Neural cell (in vitro differentiated cells): ENCODE data around the gene INSIG2. TPM values are rescaled to one million over a fixed set of nuclear protein-coding genes. Genes with fewer than 3 reads are reported as not detected.

Source experiments
- H2AFZ ChIP-seq: fragments of 200-600, 300-800 bp; sonication (generic), shearing (Covaris generic); 2 replicates; pipeline ENCODE4 v1.6.0; 2014; ENCODE audit warnings: low read depth, mild to moderate bottlenecking, antibody characterized with exemption, low read length, moderate library complexity
- H3F3A ChIP-seq: fragments of 200-600 bp; shearing (Covaris generic); 2 replicates; pipeline ENCODE4 v1.6.1; 2016; ENCODE audit warnings: mild to moderate bottlenecking, moderate library complexity, mixed read lengths, antibody characterized with exemption, low read length; ENCODE audit not compliant: insufficient read depth, poor library complexity, severe bottlenecking
- H3K27ac ChIP-seq: fragments of 200-600, 300-800 bp; sonication (generic), shearing (Covaris generic); 2 replicates; pipeline ENCODE4 v1.5.1; 2014; ENCODE audit warnings: mild to moderate bottlenecking, low read length, moderate library complexity
- H3K27me3 ChIP-seq: fragments of 300-800, 200-600 bp; sonication (generic), shearing (Covaris generic); 2 replicates; pipeline ENCODE4 v1.6.0; 2014; ENCODE audit warnings: mild to moderate bottlenecking, low read depth, low read length, moderate library complexity; ENCODE audit not compliant: insufficient read depth
- H3K36me3 ChIP-seq: fragments of 300-800, 200-600 bp; sonication (generic), shearing (Covaris generic); 2 replicates; pipeline ENCODE4 v1.5.1; 2014; ENCODE audit warnings: mild to moderate bottlenecking, antibody characterized with exemption, low read length, moderate library complexity; ENCODE audit not compliant: insufficient read depth
- H3K4me2 ChIP-seq: fragments of 300-800, 200-600 bp; sonication (generic), shearing (Covaris generic); 2 replicates; pipeline ENCODE4 v1.6.0; 2014; ENCODE audit warnings: mild to moderate bottlenecking, low read length
- H3K4me3 ChIP-seq: fragments of 300-800, 200-600 bp; sonication (generic), shearing (Covaris generic); 2 replicates; pipeline ENCODE4 v1.5.1; 2014; ENCODE audit warnings: mild to moderate bottlenecking, low read length, moderate library complexity
- H3K79me2 ChIP-seq: fragments of 200-600 bp; shearing (Covaris generic); replicated peaks from 2 replicates; pipeline ENCODE4 v1.6.0; 2014; ENCODE audit warnings: mild to moderate bottlenecking, low read length, moderate library complexity; ENCODE audit not compliant: insufficient read depth
- H3K9ac ChIP-seq: fragments of 300-800, 200-600 bp; sonication (generic), shearing (Covaris generic); 2 replicates; pipeline ENCODE4 v1.6.1; 2016; ENCODE audit warnings: mild to moderate bottlenecking, low read length, mixed read lengths
- H3K9me2 ChIP-seq: fragments of 200-600 bp; shearing (Covaris generic); 2 replicates; pipeline ENCODE4 v1.6.1; 2016; ENCODE audit warnings: mild to moderate bottlenecking, low read length, mixed read lengths; ENCODE audit not compliant: insufficient read depth
- H3K9me3 ChIP-seq: fragments of 200-600, 300-800 bp; sonication (generic), shearing (Covaris generic); 2 replicates; pipeline ENCODE4 v1.6.1; 2016; ENCODE audit warnings: mild to moderate bottlenecking, mixed run types, low read length, moderate library complexity, mixed read lengths
- H4K20me1 ChIP-seq: fragments of 200-600 bp; shearing (Covaris generic); 2 replicates; pipeline ENCODE4 v1.6.1; 2016; ENCODE audit warnings: mild to moderate bottlenecking, mixed run types; ENCODE audit not compliant: insufficient read depth
- CTCF ChIP-seq: fragments of 450-650 bp; IDR thresholded peaks from 2 replicates; pipeline ENCODE4 v1.5.1; 2014; ENCODE audit warnings: antibody characterized with exemption, mild to moderate bottlenecking, moderate library complexity; ENCODE audit not compliant: poor library complexity, severe bottlenecking
- EP300 ChIP-seq: fragments of 450-650 bp; conservative IDR thresholded peaks from 2 replicates; pipeline ENCODE4 v1.6.1; 2014; ENCODE audit warnings: antibody characterized with exemption, mild to moderate bottlenecking, moderate library complexity; ENCODE audit not compliant: poor library complexity, severe bottlenecking
- EZH2 ChIP-seq: fragments of 200-600, 300-800 bp; shearing (Covaris generic), sonication (generic); IDR thresholded peaks from 2 replicates; pipeline ENCODE4 v1.6.1; 2014; ENCODE audit warnings: antibody characterized with exemption, low read length, borderline replicate concordance, mild to moderate bottlenecking; ENCODE audit not compliant: insufficient read depth, poor library complexity, severe bottlenecking
- MXI1 ChIP-seq: fragments of 450-650 bp; conservative IDR thresholded peaks from 2 replicates; pipeline ENCODE4 v1.6.1; 2014; ENCODE audit warnings: antibody characterized with exemption, mild to moderate bottlenecking; ENCODE audit not compliant: poor library complexity, severe bottlenecking
- POLR2AphosphoS5 ChIP-seq: IDR thresholded peaks from 2 replicates; pipeline ENCODE4 v1.6.1; 2012
- RAD21 ChIP-seq: fragments of 450-650 bp; conservative IDR thresholded peaks from 2 replicates; pipeline ENCODE4 v1.6.1; 2014; ENCODE audit warnings: antibody characterized with exemption, mild to moderate bottlenecking, moderate library complexity
- REST ChIP-seq: IDR thresholded peaks from 2 replicates; pipeline ENCODE4 v1.6.1; 2012; ENCODE audit warnings: borderline replicate concordance
- SMC3 ChIP-seq: fragments of 450-650 bp; conservative IDR thresholded peaks from 2 replicates; pipeline ENCODE4 v1.6.1; 2014; ENCODE audit warnings: antibody characterized with exemption, mild to moderate bottlenecking, moderate library complexity; ENCODE audit not compliant: poor library complexity
- TAF1 ChIP-seq: IDR thresholded peaks from 2 replicates; pipeline ENCODE4 v1.6.1; 2012; ENCODE audit warnings: low read depth
- polyA plus RNA-seq: library from polyadenylated mRNA; depleted of rRNA; stranded (reverse); fragments of >200 nt; gene quantifications from 2 replicates; pipeline ENCODE4 v1.2.3, GENCODE V29; 2014

The INSIG2 gene
- polyA plus RNA-seq, 1 donor from 2014 or later = 30.3 TPM

GRCh38 chr2:118056165-118056534 lies 32.1 kb upstream of the INSIG2 start:
- no peak overlapping the region for H3K4me2 ChIP-seq
- TF ChIP-seq EP300 (no peak), CTCF (no peak), POLR2AphosphoS5 (no peak), TAF1 (no peak), MXI1 (no peak), EZH2 (no peak), SMC3 (no peak), REST (no peak), RAD21 (no peak)
- no peaks in the 10 kb centered on the region for H4K20me1 ChIP-seq
- H3K27ac ChIP-seq = no peak overlapping the region
- no peak overlapping the region for H2AFZ ChIP-seq
- H3K4me3 ChIP-seq = no peak overlapping the region
- H3K79me2 ChIP-seq = no peaks in the 10 kb centered on the region
- H3K9me3 ChIP-seq = no peaks in the 10 kb centered on the region
- H3K36me3 ChIP-seq = no peaks in the 10 kb centered on the region
- no peaks in the 10 kb centered on the region for H3K27me3 ChIP-seq
- H3F3A ChIP-seq = no peaks in the 10 kb centered on the region
- H3K9me2 ChIP-seq = no peaks in the 10 kb centered on the region
- no peak overlapping the region for H3K9ac ChIP-seq

GRCh38 chr2:118056801-118057200 lies 31.5 kb upstream of the INSIG2 start:
- no peaks in the 10 kb centered on the region for H3F3A ChIP-seq
- no peak overlapping the region for H3K9ac ChIP-seq
- H3K27me3 ChIP-seq = no peaks in the 10 kb centered on the region
- H3K9me3 ChIP-seq = no peaks in the 10 kb centered on the region
- no peak overlapping the region for H3K4me2 ChIP-seq
- H3K4me3 ChIP-seq = no peak overlapping the region
- no peaks in the 10 kb centered on the region for H3K9me2 ChIP-seq
- H3K27ac ChIP-seq = no peak overlapping the region
- no peaks in the 10 kb centered on the region for H3K79me2 ChIP-seq
- H2AFZ ChIP-seq = no peak overlapping the region
- TF ChIP-seq RAD21 = no peak
- no peak for TF ChIP-seq CTCF
- no peak for TF ChIP-seq EP300
- TF ChIP-seq MXI1 = no peak
- no peak for TF ChIP-seq REST
- no peak for TF ChIP-seq SMC3
- TF ChIP-seq EZH2 = no peak
- no peak for TF ChIP-seq TAF1
- no peak for TF ChIP-seq POLR2AphosphoS5
- no peaks in the 10 kb centered on the region for H4K20me1 ChIP-seq
- no peaks in the 10 kb centered on the region for H3K36me3 ChIP-seq
